ENCODE results near the gene GABRG3.

GRCh38 chr15:27042230-27042629 lies 71.2 kb downstream of the GABRG3 start:
- TF ChIP-seq CTCF (IDR thresholded peaks at IDR 0.05), result no peak
- TF ChIP-seq POLR2A (IDR thresholded peaks at IDR 0.05), result no peak
